ENCODE measurements around the gene TSPAN10.

The TSPAN10 gene

GRCh38 chr17:81662002-81662401, 25.0 kb downstream of the TSPAN10 start:
- no peak for DNase-seq (ENCODE audit: low spot score)

- no peak for DNase-seq (ENCODE audit: low spot score)
These were observed 27.1 kb downstream of the TSPAN10 start for GRCh38 chr17:81664051-81664470.

GRCh38 chr17:81665205-81666091, 28.5 kb downstream of the TSPAN10 start:
- peak; percentile 55 for DNase-seq (ENCODE audit: low spot score)

- DNase-seq (ENCODE audit: low spot score): no peak
These were observed 29.0 kb downstream of the TSPAN10 start for GRCh38 chr17:81666092-81666341.

- peak; percentile 96 for DNase-seq (ENCODE audit: low spot score)
These were observed 29.6 kb downstream of the TSPAN10 start, which contains the start of the genes CCDC137 and OXLD1 for GRCh38 chr17:81666342-81667191. Gene CCDC137, plus strand, starts transcription at chr17:81666737. Its CDS starts 30 bp downstream, at chr17:81666767. Gene OXLD1, minus strand, starts transcription at chr17:81666605. Its CDS starts 28 bp downstream, at chr17:81666577.

GRCh38 chr17:81667754-81668153, 30.8 kb downstream of the TSPAN10 start:
- DNase-seq (ENCODE audit: low spot score): no peak

- no peak for DNase-seq (ENCODE audit: low spot score)
These were observed 35.5 kb downstream of the TSPAN10 start for GRCh38 chr17:81672504-81672903.

GRCh38 chr17:81672954-81673353, 36.0 kb downstream of the TSPAN10 start:
- no peak for DNase-seq (ENCODE audit: low spot score)

GRCh38 chr17:81673561-81674258, 36.7 kb downstream of the TSPAN10 start:
- DNase-seq (ENCODE audit: low spot score): no peak

- DNase-seq (ENCODE audit: low spot score): peak; percentile 50
These were observed 38.7 kb downstream of the TSPAN10 start for GRCh38 chr17:81675515-81676221.

- no peak for DNase-seq (ENCODE audit: low spot score)
These were observed 39.9 kb downstream of the TSPAN10 start for GRCh38 chr17:81676906-81677305.

GRCh38 chr17:81680150-81680549, 43.2 kb downstream of the TSPAN10 start:
- no peak for DNase-seq (ENCODE audit: low spot score)

GRCh38 chr17:81681672-81682071, 44.7 kb downstream of the TSPAN10 start:
- DNase-seq (ENCODE audit: low spot score): peak; percentile 89

- DNase-seq (ENCODE audit: low spot score): peak; percentile 10
These were observed 45.7 kb downstream of the TSPAN10 start for GRCh38 chr17:81682565-81683207.

GRCh38 chr17:81683208-81683583, 46.2 kb downstream of the TSPAN10 start:
- DNase-seq (ENCODE audit: low spot score): no peak

- DNase-seq (ENCODE audit: low spot score): peak; percentile 100
These were observed 46.8 kb downstream of the TSPAN10 start, which contains the start of the genes ARL16 and HGS for GRCh38 chr17:81683584-81684441. Gene ARL16, minus strand, starts transcription at chr17:81683797. Its CDS starts 44 bp downstream, at chr17:81683753. Gene HGS, plus strand, starts transcription at chr17:81684011. Its CDS starts 56 bp downstream, at chr17:81684067.

- DNase-seq (ENCODE audit: low spot score): no peak
These were observed 47.5 kb downstream of the TSPAN10 start for GRCh38 chr17:81684442-81684911.

- peak; percentile 96 for DNase-seq (ENCODE audit: low spot score)
These were observed 48.1 kb downstream of the TSPAN10 start for GRCh38 chr17:81685108-81685507.

GRCh38 chr17:81686614-81687013, 49.6 kb downstream of the TSPAN10 start:
- DNase-seq (ENCODE audit: low spot score): no peak

All from kidney tubule cell (primary cell).